Suprapubic skin (tissue), 4 donors: ENCODE results near the gene VAV1. TPM values are rescaled to one million over a fixed set of nuclear protein-coding genes. Genes with fewer than 3 reads are reported as not detected.

Source experiments
- DNase-seq, 2 donors: peaks; one replicate each; pipeline ENCODE4 v3.0.0-alpha.2; 2019; ENCODE audit warnings: low spot score in 2 of 2
- H3K27ac ChIP-seq: fragments of 200-600 bp; sonication (generic); one replicate; pipeline ENCODE4 v1.5.1; 2019
- H3K27me3 ChIP-seq: fragments of 200-600 bp; sonication (generic); one replicate; pipeline ENCODE4 v1.5.1; 2019
- H3K36me3 ChIP-seq: fragments of 200-600 bp; sonication (generic); one replicate; pipeline ENCODE4 v1.5.1; 2019
- H3K4me1 ChIP-seq: fragments of 200-600 bp; sonication (generic); one replicate; pipeline ENCODE4 v1.5.1; 2019
- H3K4me3 ChIP-seq: fragments of 200-600 bp; sonication (generic); one replicate; pipeline ENCODE4 v1.5.1; 2019; ENCODE audit warnings: mild to moderate bottlenecking
- H3K9me3 ChIP-seq: fragments of 200-600 bp; sonication (generic); one replicate; pipeline ENCODE4 v1.5.1; 2019
- CTCF ChIP-seq, 2 donors: fragments of 200-600 bp in 1 of 2; fragments of 450-650 bp in 1 of 2; sonication (generic) in 1 of 2; IDR thresholded peaks; one replicate each; pipeline ENCODE4 v1.5.1; 2016 to 2019; ENCODE audit warnings: antibody characterized with exemption in 2 of 2, mild to moderate bottlenecking in 1 of 2, moderate library complexity in 1 of 2
- EP300 ChIP-seq: sonication (generic); formaldehyde crosslinking; IDR thresholded peaks from one replicate; pipeline ENCODE4 v1.6.1; 2017; ENCODE audit warnings: antibody characterized with exemption
- POLR2A ChIP-seq, 2 donors: fragments of 450-650 bp; IDR thresholded peaks; one replicate each; pipeline ENCODE4 v1.6.1; 2017; ENCODE audit warnings: antibody characterized with exemption in 2 of 2, mild to moderate bottlenecking in 2 of 2, moderate library complexity in 2 of 2
- POLR2AphosphoS5 ChIP-seq, 3 donors: sonication (generic); formaldehyde crosslinking; IDR thresholded peaks; one replicate each; pipeline ENCODE4 v1.6.1; 2017; ENCODE audit warnings: antibody characterized with exemption in 3 of 3
- WGBS: methylation state at CpG from one replicate; pipeline ENCODE4 v1.1.5; 2018; 5-methylcytosine and 5-hydroxymethylcytosine counted together
- total RNA-seq, 4 donors: library from RNA; depleted of rRNA; stranded (reverse); fragments of >200 nt; gene quantifications; one replicate each; pipeline ENCODE4 v1.1.0, GENCODE V29; 2016

The VAV1 gene
- total RNA-seq, 4 donors from 2014 or later, result 1.1 to 3.1 (median 1.2) TPM

GRCh38 chr19:6730941-6731670 lies 41.4 kb upstream of the VAV1 start:
- Histone ChIP-seq H3K27ac (no peak overlapping the region), H3K36me3 (peaks cover 36% of the 10 kb centered on the region), H3K4me1 (peaks cover 5% of the 10 kb centered on the region), H3K9me3 (no peaks in the 10 kb centered on the region), H3K4me3 (no peak overlapping the region), H3K27me3 (no peaks in the 10 kb centered on the region)
- WGBS, result 88% methylated on average over 15 of the region's 30 CpGs
- no peak for DNase-seq
- TF ChIP-seq POLR2AphosphoS5 (IDR thresholded peaks at IDR 0.05), result no peak
- no peak for TF ChIP-seq EP300
- no peak for TF ChIP-seq CTCF (IDR thresholded peaks at IDR 0.05)
- TF ChIP-seq POLR2A (IDR thresholded peaks at IDR 0.05), result no peak

DNA sequence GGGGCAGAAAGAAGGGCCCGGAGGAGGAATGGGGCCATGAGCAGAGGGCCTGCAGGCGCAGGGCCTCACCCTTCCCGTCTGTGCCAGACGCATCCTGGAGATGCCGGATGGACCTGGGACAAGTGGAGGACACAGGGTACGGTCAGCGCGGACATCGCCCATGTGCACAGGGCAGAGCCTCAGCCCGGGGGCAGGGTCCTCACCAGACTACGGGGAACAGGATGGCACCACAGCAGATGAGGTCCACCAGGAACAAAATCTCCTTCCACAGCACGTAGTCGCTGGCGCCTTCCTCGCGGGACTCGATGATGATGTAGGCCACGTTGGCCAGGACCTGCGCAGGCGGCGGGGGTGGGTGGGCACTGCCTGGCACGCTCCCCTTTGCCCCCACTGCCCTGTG lies 40.7 kb upstream of the VAV1 start:
- Histone ChIP-seq H3K4me3 (no peak overlapping the region), H3K36me3 (peaks cover 36% of the 10 kb centered on the region), H3K4me1 (peaks cover 8% of the 10 kb centered on the region), H3K27ac (no peak overlapping the region), H3K27me3 (no peaks in the 10 kb centered on the region), H3K9me3 (no peaks in the 10 kb centered on the region)
- TF ChIP-seq CTCF (IDR thresholded peaks at IDR 0.05) (no peak), EP300 (no peak), POLR2A (IDR thresholded peaks at IDR 0.05) (no peak), POLR2AphosphoS5 (IDR thresholded peaks at IDR 0.05) (no peak)
- DNase-seq, result no peak
- WGBS, result 90% methylated on average over 11 of the region's 22 CpGs

DNA sequence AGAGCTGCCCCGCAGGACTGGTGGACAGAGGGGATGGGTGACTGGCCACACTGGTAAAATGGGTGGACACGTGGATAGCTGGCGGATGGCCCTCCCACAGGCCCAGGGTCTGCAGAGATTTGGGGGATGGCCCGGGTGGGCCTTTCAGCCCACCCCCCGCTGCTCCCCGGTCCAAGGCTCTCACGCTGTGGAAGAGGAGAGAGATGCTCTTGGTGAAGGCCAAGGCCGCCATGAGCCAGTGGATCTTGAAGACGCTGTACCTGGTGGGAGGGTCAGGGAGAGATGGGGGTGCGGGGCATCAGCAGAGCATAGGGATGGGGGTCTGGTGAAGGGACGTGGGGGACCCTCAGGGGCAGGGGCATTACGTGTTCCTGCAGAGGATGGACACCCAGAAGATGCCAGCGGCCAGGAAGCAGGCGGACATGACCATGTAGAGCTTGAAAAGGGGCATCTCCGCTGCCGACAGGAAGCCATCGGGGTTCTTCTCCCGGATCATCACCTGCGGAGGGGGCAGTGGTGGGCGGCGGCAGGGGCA lies 39.6 kb upstream of the VAV1 start:
- Histone ChIP-seq H3K36me3 (peaks cover 36% of the 10 kb centered on the region), H3K4me1 (peaks cover 9% of the 10 kb centered on the region), H3K27ac (no peak overlapping the region), H3K27me3 (no peaks in the 10 kb centered on the region), H3K9me3 (no peaks in the 10 kb centered on the region), H3K4me3 (no peak overlapping the region)
- TF ChIP-seq POLR2AphosphoS5 (IDR thresholded peaks at IDR 0.05), result no peak
- DNase-seq, result peak in 1 of 2 donors; percentile 55
- WGBS, result 87% methylated on average over 20 of the region's 21 CpGs

GRCh38 chr19:6733338-6734095 lies 39.0 kb upstream of the VAV1 start:
- Histone ChIP-seq H3K9me3 (no peaks in the 10 kb centered on the region), H3K27me3 (no peaks in the 10 kb centered on the region), H3K27ac (no peak overlapping the region), H3K36me3 (peaks cover 36% of the 10 kb centered on the region), H3K4me1 (peaks cover 16% of the 10 kb centered on the region), H3K4me3 (no peak overlapping the region)
- TF ChIP-seq POLR2A (IDR thresholded peaks at IDR 0.05) (no peak), CTCF (IDR thresholded peaks at IDR 0.05) (peak in 1 of 2 donors; percentile 6)
- WGBS, result 90% methylated on average over 16 of the region's 29 CpGs
- DNase-seq, result peak in 1 of 2 donors; percentile 56

DNA sequence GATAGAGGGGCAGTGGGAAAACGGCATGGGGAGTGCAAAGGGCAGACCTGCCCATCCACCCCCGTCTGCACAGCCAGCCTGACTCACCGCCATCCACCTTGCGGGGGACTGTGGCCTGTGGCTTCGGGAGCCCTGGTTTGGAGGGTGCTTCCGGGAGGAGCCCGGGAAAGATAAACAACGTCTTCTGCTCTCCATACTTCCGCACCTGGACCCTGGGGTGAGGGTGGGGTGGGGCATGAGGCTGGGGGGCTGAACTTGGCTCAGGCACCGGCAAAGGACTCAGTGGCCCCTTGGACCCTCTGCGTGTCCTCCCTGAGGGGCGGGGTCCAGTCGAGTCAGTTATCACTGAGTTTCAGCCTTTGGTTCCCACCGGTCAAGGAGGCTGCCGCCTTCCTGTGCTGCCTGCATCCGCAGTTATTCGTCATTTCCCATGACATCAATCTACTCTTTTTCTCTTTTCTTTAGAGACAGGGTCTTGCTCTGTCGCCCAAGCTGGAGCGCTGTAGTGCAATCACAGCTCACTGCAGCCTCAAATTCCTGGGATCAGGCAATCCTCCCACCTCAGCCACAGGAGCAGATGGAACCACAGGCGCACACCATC lies 38.3 kb upstream of the VAV1 start:
- TF ChIP-seq POLR2AphosphoS5 (IDR thresholded peaks at IDR 0.05) (no peak), CTCF (IDR thresholded peaks at IDR 0.05) (no peak), EP300 (no peak), POLR2A (IDR thresholded peaks at IDR 0.05) (no peak)
- no peak overlapping the region for H3K27ac ChIP-seq
- H3K9me3 ChIP-seq, result no peaks in the 10 kb centered on the region
- peaks cover 22% of the 10 kb centered on the region for H3K4me1 ChIP-seq
- H3K36me3 ChIP-seq, result peaks cover 36% of the 10 kb centered on the region
- no peak for DNase-seq
- 85% methylated on average over 20 of the region's 20 CpGs for WGBS
- H3K4me3 ChIP-seq, result no peak overlapping the region
- no peaks in the 10 kb centered on the region for H3K27me3 ChIP-seq
